HepG2 (cell line): Measurements from ENCODE around the gene NRN1L. TPM values are rescaled to one million over a fixed set of nuclear protein-coding genes. Genes with fewer than 3 reads are reported as not detected.

Experiments
- CHD4 ChIP-seq: fragments of 200-600 bp; sonication (generic); IDR thresholded peaks from 2 replicates; pipeline ENCODE4 v1.7.0; 2017; ENCODE audit warnings: mild to moderate bottlenecking, low read length, borderline replicate concordance
- ESRRA ChIP-seq: sonication (generic); formaldehyde crosslinking; IDR thresholded peaks from 2 replicates; pipeline ENCODE4 v1.5.1; 2020; ENCODE audit warnings: mild to moderate bottlenecking, low read depth, missing genetic modification reagents
- HNRNPH1 ChIP-seq: fragments of 200-400 bp; formaldehyde crosslinking; optimal IDR thresholded peaks from 2 replicates; pipeline ENCODE3; 2017; ENCODE audit warnings: mild to moderate bottlenecking, low read depth, low read length
- HOXA3 ChIP-seq: sonication (generic); formaldehyde crosslinking; IDR thresholded peaks from 2 replicates; pipeline ENCODE4 v1.5.0; 2020; ENCODE audit warnings: missing genetic modification reagents
- IRF2 ChIP-seq: IDR thresholded peaks from 2 replicates; pipeline ENCODE4 v1.6.1; 2018; ENCODE audit warnings: missing genetic modification reagents, missing compliant biosample characterization
- KAT7 ChIP-seq: IDR thresholded peaks from 2 replicates; pipeline ENCODE4 v1.6.1; 2018; ENCODE audit warnings: borderline replicate concordance, missing compliant biosample characterization
- KAT8 ChIP-seq: IDR thresholded peaks from 2 replicates; pipeline ENCODE4 v1.6.1; 2016; ENCODE audit warnings: missing genetic modification reagents, missing compliant biosample characterization
- KDM4B ChIP-seq: sonication (generic); formaldehyde crosslinking; IDR thresholded peaks from 2 replicates; pipeline ENCODE4 v1.4.0; 2020; ENCODE audit warnings: missing genetic modification reagents
- MAFF ChIP-seq: IDR thresholded peaks from 2 replicates; pipeline ENCODE4 v1.6.1; 2011; ENCODE audit warnings: low read depth, low read length, improper control_type of control experiment
- MEIS1 ChIP-seq: sonication (generic); formaldehyde crosslinking; IDR thresholded peaks from 2 replicates; pipeline ENCODE4 v1.9.0; 2021; ENCODE audit warnings: mild to moderate bottlenecking, missing genetic modification reagents, moderate library complexity, borderline replicate concordance
- NCOA2 ChIP-seq: sonication (generic); formaldehyde crosslinking; IDR thresholded peaks from 2 replicates; pipeline ENCODE4 v1.8.0; 2022; ENCODE audit warnings: inconsistent platforms
- NFKB2 ChIP-seq: sonication (generic); formaldehyde crosslinking; IDR thresholded peaks from 2 replicates; pipeline ENCODE4 v1.4.0; 2020; ENCODE audit warnings: missing genetic modification reagents, borderline replicate concordance
- POLR2AphosphoS2 ChIP-seq: IDR thresholded peaks from 2 replicates; pipeline ENCODE4 v1.6.1; 2011; ENCODE audit warnings: low read depth, low read length, improper control_type of control experiment
- SNAPC2 ChIP-seq: sonication (generic); formaldehyde crosslinking; IDR thresholded peaks from 2 replicates; pipeline ENCODE4 v1.8.1; 2022; ENCODE audit warnings: mild to moderate bottlenecking, missing genetic modification reagents
- TRAFD1 ChIP-seq: sonication (generic); formaldehyde crosslinking; IDR thresholded peaks from 2 replicates; pipeline ENCODE4 v1.5.1; 2020; ENCODE audit warnings: missing genetic modification reagents, mild to moderate bottlenecking, borderline replicate concordance
- ZBTB25 ChIP-seq: IDR thresholded peaks from 2 replicates; pipeline ENCODE4 v1.6.1; 2018; ENCODE audit warnings: missing genetic modification reagents
- ZFY ChIP-seq: sonication (generic); formaldehyde crosslinking; IDR thresholded peaks from 2 replicates; pipeline ENCODE4 v1.4.0; 2020; ENCODE audit warnings: missing genetic modification reagents
- ZKSCAN8 ChIP-seq: IDR thresholded peaks from 2 replicates; pipeline ENCODE4 v1.6.1; 2016; ENCODE audit warnings: borderline replicate concordance, missing genetic modification reagents, missing compliant biosample characterization
- ZNF230 ChIP-seq: sonication (generic); formaldehyde crosslinking; IDR thresholded peaks from 2 replicates; pipeline ENCODE4 v1.4.0; 2020; ENCODE audit warnings: mild to moderate bottlenecking, missing genetic modification reagents
- ZNF605 ChIP-seq: sonication (generic); formaldehyde crosslinking; IDR thresholded peaks from 2 replicates; pipeline ENCODE4 v1.8.0; 2022; ENCODE audit warnings: mild to moderate bottlenecking, missing genetic modification reagents
- ZNF878 ChIP-seq: sonication (generic); formaldehyde crosslinking; IDR thresholded peaks from 2 replicates; pipeline ENCODE4 v1.8.1; 2023; ENCODE audit warnings: mild to moderate bottlenecking, missing genetic modification reagents, moderate library complexity
- ZNF883 ChIP-seq: sonication (generic); formaldehyde crosslinking; IDR thresholded peaks from 2 replicates; pipeline ENCODE4 v1.5.1; 2020; ENCODE audit warnings: mild to moderate bottlenecking, missing genetic modification reagents; ENCODE audit errors: not compliant biosample characterization
- polyA plus RNA-seq, 8 experiments: library from polyadenylated mRNA; depleted of rRNA in 3 of 8; stranded (reverse) in 7 of 8; unstranded in 1 of 8; fragments of >200 nt; fragmentation: Illumina TruSeq in 4 of 8; extraction: Trizol in 4 of 8; gene quantifications; 2 replicates each; pipeline versions ENCODE4 v1.2.1 to v1.2.3, GENCODE V29; 2011 to 2016; ENCODE audit warnings: low read depth in 4 of 8, missing spikeins in 1 of 8, mixed read lengths in 1 of 8; ENCODE audit not compliant: insufficient read depth in 1 of 8
- total RNA-seq, 5 experiments: library from RNA; depleted of rRNA; stranded (reverse); fragments of >200 nt; fragmentation: Illumina TruSeq; extraction: Trizol; gene quantifications; 2 replicates each; pipeline ENCODE4 v1.2.3, GENCODE V29; 2016; ENCODE audit warnings: low read depth in 1 of 5
- TF ChIP-seq, protein P1 (sequence below): sonication (generic); formaldehyde crosslinking; conservative IDR thresholded peaks from 2 replicates; pipeline ENCODE4 v1.8.0; 2022; ENCODE audit warnings: missing genetic modification reagents
- TF ChIP-seq, protein P2 (sequence below): sonication (generic); formaldehyde crosslinking; IDR thresholded peaks from 2 replicates; pipeline ENCODE4 v1.5.1; 2020; ENCODE audit warnings: missing genetic modification reagents, mild to moderate bottlenecking, borderline replicate concordance

NRN1L gene
- total and polyA plus RNA-seq, 2 of the 13 experiments (the other 11 are each of a cell fraction or from before 2014, with no cell fraction given) = 0.53 to 1.2 TPM

DNA sequence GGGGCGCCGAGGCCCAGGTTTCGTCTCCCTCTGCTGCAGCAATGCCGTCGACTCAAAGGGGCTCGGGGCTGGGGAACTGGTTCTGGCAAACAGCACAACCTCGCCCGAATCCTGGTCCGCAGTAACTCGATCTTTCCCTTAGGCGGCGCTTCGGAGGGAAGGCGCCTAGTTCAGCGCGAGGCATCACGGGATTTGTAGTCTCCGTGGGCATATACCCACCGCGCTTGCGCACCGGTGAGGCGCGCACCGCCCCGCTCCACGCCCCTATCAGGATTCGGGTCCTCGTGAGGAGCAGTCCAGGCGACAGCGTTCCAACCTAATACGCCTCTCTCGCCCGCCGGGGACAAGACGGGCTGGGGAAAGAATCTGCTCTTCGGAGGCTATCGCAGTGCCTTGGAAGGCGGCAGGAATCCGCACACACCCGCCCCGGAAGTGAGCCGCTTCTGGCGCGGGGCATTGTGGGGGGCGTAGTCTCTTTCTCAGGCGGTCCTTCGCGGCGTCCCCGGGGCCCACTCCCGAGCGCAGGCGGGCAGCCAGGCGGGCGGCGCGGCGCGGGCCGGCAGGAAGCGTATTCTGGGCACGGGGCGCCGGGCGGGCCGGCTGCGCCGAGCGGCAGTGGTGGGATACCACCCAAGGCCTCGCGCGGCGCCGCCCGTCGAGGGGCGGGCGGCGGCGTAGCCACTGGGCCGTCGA lies 42.7 kb upstream of the NRN1L start, which contains the start of gene THAP11 (continued):
- peak; percentile 96 for TF ChIP-seq ZFY (CRISPR knock-in tag)
- no peak for TF ChIP-seq KAT7 (CRISPR knock-in tag)
- TF ChIP-seq KAT8 (CRISPR knock-in tag) = peak; percentile 86
- TF ChIP-seq HNRNPH1 = no peak
- TF ChIP-seq TRAFD1 = no peak; the same call in 1 of the 2 replicates
- 0 out of 2 replicates have a peak, but pooled peaks have one; percentile 53 for TF ChIP-seq SNAPC2 (CRISPR knock-in tag)
- TF ChIP-seq CHD4 = no peak
- no peak for TF ChIP-seq ZNF878 (CRISPR knock-in tag)
- no peak for TF ChIP-seq MEIS1 (CRISPR knock-in tag)
- TF ChIP-seq NFKB2 (CRISPR knock-in tag) = peak; percentile 55; the same call in 1 of the 2 replicates
- TF ChIP-seq NCOA2 = peak; percentile 52; the same call in 1 of the 2 replicates
- TF ChIP-seq ZNF605 (CRISPR knock-in tag) = 0 out of 2 replicates have a peak, but pooled peaks have one; percentile 5
- no peak; the same call in 1 of the 2 replicates for TF ChIP-seq KDM4B (CRISPR knock-in tag)
- peak; percentile 72 for TF ChIP-seq ZNF883 (CRISPR knock-in tag)
- TF ChIP-seq, protein P1, sequence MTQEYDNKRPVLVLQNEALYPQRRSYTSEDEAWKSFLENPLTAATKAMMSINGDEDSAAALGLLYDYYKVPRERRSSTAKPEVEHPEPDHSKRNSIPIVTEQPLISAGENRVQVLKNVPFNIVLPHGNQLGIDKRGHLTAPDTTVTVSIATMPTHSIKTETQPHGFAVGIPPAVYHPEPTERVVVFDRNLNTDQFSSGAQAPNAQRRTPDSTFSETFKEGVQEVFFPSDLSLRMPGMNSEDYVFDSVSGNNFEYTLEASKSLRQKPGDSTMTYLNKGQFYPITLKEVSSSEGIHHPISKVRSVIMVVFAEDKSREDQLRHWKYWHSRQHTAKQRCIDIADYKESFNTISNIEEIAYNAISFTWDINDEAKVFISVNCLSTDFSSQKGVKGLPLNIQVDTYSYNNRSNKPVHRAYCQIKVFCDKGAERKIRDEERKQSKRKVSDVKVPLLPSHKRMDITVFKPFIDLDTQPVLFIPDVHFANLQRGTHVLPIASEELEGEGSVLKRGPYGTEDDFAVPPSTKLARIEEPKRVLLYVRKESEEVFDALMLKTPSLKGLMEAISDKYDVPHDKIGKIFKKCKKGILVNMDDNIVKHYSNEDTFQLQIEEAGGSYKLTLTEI (CRISPR knock-in tag) = no peak
- TF ChIP-seq, protein P2, sequence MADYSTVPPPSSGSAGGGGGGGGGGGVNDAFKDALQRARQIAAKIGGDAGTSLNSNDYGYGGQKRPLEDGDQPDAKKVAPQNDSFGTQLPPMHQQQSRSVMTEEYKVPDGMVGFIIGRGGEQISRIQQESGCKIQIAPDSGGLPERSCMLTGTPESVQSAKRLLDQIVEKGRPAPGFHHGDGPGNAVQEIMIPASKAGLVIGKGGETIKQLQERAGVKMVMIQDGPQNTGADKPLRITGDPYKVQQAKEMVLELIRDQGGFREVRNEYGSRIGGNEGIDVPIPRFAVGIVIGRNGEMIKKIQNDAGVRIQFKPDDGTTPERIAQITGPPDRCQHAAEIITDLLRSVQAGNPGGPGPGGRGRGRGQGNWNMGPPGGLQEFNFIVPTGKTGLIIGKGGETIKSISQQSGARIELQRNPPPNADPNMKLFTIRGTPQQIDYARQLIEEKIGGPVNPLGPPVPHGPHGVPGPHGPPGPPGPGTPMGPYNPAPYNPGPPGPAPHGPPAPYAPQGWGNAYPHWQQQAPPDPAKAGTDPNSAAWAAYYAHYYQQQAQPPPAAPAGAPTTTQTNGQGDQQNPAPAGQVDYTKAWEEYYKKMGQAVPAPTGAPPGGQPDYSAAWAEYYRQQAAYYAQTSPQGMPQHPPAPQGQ (CRISPR knock-in tag) = peak; percentile 79; the same call in 1 of the 2 replicates
- TF ChIP-seq IRF2 (CRISPR knock-in tag) = peak; percentile 96
- TF ChIP-seq ESRRA (CRISPR knock-in tag) = no peak
- TF ChIP-seq ZBTB25 (CRISPR knock-in tag) = peak; percentile 56; the same call in 1 of the 2 replicates
- TF ChIP-seq POLR2AphosphoS2 = no peak
- no peak for TF ChIP-seq ZNF230 (CRISPR knock-in tag)
- peak; percentile 65; the same call in 1 of the 2 replicates for TF ChIP-seq HOXA3 (CRISPR knock-in tag)
- 0 out of 2 replicates have a peak, but pooled peaks have one; percentile 53 for TF ChIP-seq ZKSCAN8
- TF ChIP-seq MAFF = no peak
